Suprapubic skin (tissue), 4 donors: ENCODE data around the gene RERE. TPM values are rescaled to one million over a fixed set of nuclear protein-coding genes. Genes with fewer than 3 reads are reported as not detected.

Experiments
- DNase-seq, 2 donors: peaks; one replicate each; pipeline ENCODE4 v3.0.0-alpha.2; 2019; ENCODE audit warnings: low spot score in 2 of 2
- H3K27ac ChIP-seq: fragments of 200-600 bp; sonication (generic); one replicate; pipeline ENCODE4 v1.5.1; 2019
- H3K27me3 ChIP-seq: fragments of 200-600 bp; sonication (generic); one replicate; pipeline ENCODE4 v1.5.1; 2019
- H3K36me3 ChIP-seq: fragments of 200-600 bp; sonication (generic); one replicate; pipeline ENCODE4 v1.5.1; 2019
- H3K4me1 ChIP-seq: fragments of 200-600 bp; sonication (generic); one replicate; pipeline ENCODE4 v1.5.1; 2019
- H3K4me3 ChIP-seq: fragments of 200-600 bp; sonication (generic); one replicate; pipeline ENCODE4 v1.5.1; 2019; ENCODE audit warnings: mild to moderate bottlenecking
- H3K9me3 ChIP-seq: fragments of 200-600 bp; sonication (generic); one replicate; pipeline ENCODE4 v1.5.1; 2019
- EP300 ChIP-seq: sonication (generic); formaldehyde crosslinking; IDR thresholded peaks from one replicate; pipeline ENCODE4 v1.6.1; 2017; ENCODE audit warnings: antibody characterized with exemption
- POLR2A ChIP-seq, 2 donors: fragments of 450-650 bp; IDR thresholded peaks; one replicate each; pipeline ENCODE4 v1.6.1; 2017; ENCODE audit warnings: antibody characterized with exemption in 2 of 2, mild to moderate bottlenecking in 2 of 2, moderate library complexity in 2 of 2
- POLR2AphosphoS5 ChIP-seq, 3 donors: sonication (generic); formaldehyde crosslinking; IDR thresholded peaks; one replicate each; pipeline ENCODE4 v1.6.1; 2017; ENCODE audit warnings: antibody characterized with exemption in 3 of 3
- WGBS: methylation state at CpG from one replicate; pipeline ENCODE4 v1.1.5; 2018; 5-methylcytosine and 5-hydroxymethylcytosine counted together
- total RNA-seq, 4 donors: library from RNA; depleted of rRNA; stranded (reverse); fragments of >200 nt; gene quantifications; one replicate each; pipeline ENCODE4 v1.1.0, GENCODE V29; 2016
- TF ChIP-seq, protein P1 (sequence below), 2 donors: fragments of 200-600 bp in 1 of 2; fragments of 450-650 bp in 1 of 2; sonication (generic) in 1 of 2; IDR thresholded peaks; one replicate each; pipeline ENCODE4 v1.5.1; 2016 to 2019; ENCODE audit warnings: antibody characterized with exemption in 2 of 2, mild to moderate bottlenecking in 1 of 2, moderate library complexity in 1 of 2

The RERE gene
- total RNA-seq, 4 donors from 2014 or later: 43.4 to 113 (median 83.3) TPM

DNA sequence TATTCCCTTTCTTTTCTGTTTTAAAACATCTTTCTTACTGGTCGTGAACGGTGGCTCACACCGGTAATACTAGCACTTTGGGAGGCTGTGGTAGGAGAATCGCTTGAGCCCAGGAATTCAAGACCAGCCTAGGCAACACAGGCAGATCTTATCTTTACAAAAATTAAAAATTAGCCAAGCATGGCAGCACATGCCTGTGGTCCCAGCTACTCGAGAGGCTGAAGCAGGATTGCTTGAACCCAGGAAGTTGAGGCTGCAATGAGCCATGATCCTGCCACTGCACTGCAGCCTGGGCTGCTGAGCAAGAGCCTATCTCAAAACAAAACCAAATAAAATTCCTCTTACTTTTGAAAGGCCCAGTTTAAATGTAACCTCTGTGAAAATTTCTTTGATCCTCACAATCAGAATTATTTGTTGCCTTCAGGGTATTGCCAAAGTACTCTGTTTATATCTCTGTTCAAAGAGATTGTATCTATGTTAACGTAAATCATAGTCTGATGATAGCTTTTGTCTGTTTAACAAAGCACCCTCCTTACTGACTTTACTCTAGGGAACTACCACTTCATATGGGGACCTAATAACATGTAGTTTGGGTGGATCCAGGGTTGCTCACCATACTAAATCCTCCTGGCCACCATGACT is 71.6 kb downstream of the RERE start:
- no peaks in the 10 kb centered on the region for H3K9me3 ChIP-seq
- TF ChIP-seq POLR2A (IDR thresholded peaks at IDR 0.05) (no peak), POLR2AphosphoS5 (IDR thresholded peaks at IDR 0.05) (no peak), EP300 (no peak)
- TF ChIP-seq, protein P1, sequence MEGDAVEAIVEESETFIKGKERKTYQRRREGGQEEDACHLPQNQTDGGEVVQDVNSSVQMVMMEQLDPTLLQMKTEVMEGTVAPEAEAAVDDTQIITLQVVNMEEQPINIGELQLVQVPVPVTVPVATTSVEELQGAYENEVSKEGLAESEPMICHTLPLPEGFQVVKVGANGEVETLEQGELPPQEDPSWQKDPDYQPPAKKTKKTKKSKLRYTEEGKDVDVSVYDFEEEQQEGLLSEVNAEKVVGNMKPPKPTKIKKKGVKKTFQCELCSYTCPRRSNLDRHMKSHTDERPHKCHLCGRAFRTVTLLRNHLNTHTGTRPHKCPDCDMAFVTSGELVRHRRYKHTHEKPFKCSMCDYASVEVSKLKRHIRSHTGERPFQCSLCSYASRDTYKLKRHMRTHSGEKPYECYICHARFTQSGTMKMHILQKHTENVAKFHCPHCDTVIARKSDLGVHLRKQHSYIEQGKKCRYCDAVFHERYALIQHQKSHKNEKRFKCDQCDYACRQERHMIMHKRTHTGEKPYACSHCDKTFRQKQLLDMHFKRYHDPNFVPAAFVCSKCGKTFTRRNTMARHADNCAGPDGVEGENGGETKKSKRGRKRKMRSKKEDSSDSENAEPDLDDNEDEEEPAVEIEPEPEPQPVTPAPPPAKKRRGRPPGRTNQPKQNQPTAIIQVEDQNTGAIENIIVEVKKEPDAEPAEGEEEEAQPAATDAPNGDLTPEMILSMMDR (IDR thresholded peaks at IDR 0.05): no peak
- H3K27ac ChIP-seq: no peak overlapping the region
- H3K4me1 ChIP-seq: no peaks in the 10 kb centered on the region
- H3K4me3 ChIP-seq: no peak overlapping the region
- 59% methylated on average over 6 of the region's 6 CpGs for WGBS
- H3K36me3 ChIP-seq: no peaks in the 10 kb centered on the region
- no peak for DNase-seq
- H3K27me3 ChIP-seq: no peaks in the 10 kb centered on the region

DNA sequence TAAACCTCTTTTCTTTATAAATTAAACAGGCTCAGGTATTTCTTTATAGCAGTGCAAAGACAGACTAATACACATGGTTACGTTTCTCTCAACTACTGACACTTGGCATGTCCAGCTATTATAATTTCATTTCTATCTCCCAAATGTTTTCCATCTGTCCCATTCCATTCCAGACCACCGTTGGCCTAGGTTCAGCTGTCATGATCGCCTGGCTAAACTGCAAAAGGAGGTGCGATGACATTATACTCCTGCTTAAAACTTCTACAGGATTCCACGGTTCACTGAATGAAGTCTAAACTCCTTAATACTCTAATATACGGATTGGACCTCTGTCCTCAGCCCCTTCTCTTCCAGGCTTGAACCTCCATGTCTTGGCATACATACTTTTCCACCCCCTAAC is 72.1 kb downstream of the RERE start:
- no peak for TF ChIP-seq EP300
- TF ChIP-seq POLR2AphosphoS5 (IDR thresholded peaks at IDR 0.05): no peak
- TF ChIP-seq POLR2A (IDR thresholded peaks at IDR 0.05): no peak
- TF ChIP-seq, protein P1 (IDR thresholded peaks at IDR 0.05): no peak
- Histone ChIP-seq H3K27me3 (no peaks in the 10 kb centered on the region), H3K27ac (no peak overlapping the region), H3K4me3 (no peak overlapping the region), H3K4me1 (no peaks in the 10 kb centered on the region), H3K36me3 (no peaks in the 10 kb centered on the region), H3K9me3 (no peaks in the 10 kb centered on the region)
- WGBS: 78% methylated on average over 6 of the region's 6 CpGs
- no peak for DNase-seq

DNA sequence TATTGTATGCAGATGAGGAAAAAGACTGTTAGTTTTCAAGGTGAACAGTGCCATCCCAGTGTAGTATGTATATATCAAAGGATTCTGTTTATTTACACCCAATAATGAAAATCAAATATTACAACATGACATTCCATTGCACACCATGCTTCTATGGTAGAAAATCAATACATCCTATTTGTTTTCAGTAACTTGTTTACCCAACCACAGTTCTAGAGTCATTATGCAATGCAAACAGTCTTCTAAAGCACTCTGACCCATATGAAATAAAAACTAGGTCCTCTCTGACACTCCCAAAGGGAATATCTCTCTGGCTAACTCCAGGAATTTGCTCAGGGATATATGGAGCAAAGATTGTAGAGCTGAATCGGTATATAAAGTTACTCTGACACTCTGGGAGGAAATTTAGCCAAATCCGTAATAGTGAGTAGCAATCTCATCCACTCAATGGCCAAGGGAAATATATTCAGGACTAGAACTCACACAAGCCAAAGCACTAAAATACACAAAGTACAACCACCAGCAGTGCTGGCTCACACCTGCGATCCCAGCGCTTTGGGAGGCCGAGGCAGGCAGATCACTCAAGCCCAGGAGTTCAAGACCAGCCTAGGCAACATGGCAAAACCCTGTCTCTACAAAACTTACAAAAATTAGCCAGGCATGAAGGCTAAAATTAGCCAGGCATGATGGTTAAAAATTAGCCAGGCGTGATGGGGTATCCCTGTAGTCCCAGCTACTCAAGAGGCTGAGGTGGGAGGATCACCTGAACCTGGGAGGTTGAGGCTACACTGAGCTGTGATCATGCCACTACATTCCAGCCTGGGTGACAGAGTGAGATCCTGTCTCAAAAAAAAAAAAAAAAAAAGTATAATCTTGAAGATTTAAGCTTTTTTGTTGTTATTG is 75.2 kb downstream of the RERE start:
- Histone ChIP-seq H3K27ac (no peak overlapping the region), H3K9me3 (peaks cover 5% of the 10 kb centered on the region), H3K36me3 (no peaks in the 10 kb centered on the region), H3K27me3 (no peaks in the 10 kb centered on the region), H3K4me1 (no peaks in the 10 kb centered on the region), H3K4me3 (no peak overlapping the region)
- 92% methylated on average over 6 of the region's 6 CpGs for WGBS
- TF ChIP-seq, protein P1 (IDR thresholded peaks at IDR 0.05): no peak
- TF ChIP-seq POLR2AphosphoS5 (IDR thresholded peaks at IDR 0.05): no peak
- no peak for DNase-seq

DNA sequence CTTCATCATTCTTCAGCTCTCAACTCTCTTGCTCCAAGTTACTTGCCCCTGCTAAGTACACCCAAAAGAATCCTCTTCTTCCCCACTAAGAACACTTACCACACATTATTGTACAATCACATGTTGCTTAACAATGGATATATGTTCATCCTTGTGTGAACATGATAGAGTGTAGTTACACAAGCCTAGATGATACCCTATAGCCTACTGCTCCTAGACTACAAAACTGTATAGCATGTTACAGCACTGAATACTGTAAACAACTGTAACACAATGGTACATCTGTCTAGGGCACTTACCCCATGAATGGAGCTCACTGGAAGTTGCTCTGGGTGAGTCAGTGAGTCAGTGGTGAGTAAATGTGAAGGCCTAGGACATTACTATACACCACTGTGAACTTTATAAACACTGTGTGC is 77.4 kb downstream of the RERE start:
- Histone ChIP-seq H3K27ac (no peak overlapping the region), H3K27me3 (no peaks in the 10 kb centered on the region), H3K4me3 (no peak overlapping the region), H3K9me3 (peaks cover 5% of the 10 kb centered on the region), H3K36me3 (no peaks in the 10 kb centered on the region), H3K4me1 (no peaks in the 10 kb centered on the region)
- no peak for TF ChIP-seq EP300
- no peak for TF ChIP-seq POLR2AphosphoS5 (IDR thresholded peaks at IDR 0.05)
- TF ChIP-seq POLR2A (IDR thresholded peaks at IDR 0.05): no peak
- TF ChIP-seq, protein P1 (IDR thresholded peaks at IDR 0.05): no peak
- DNase-seq: no peak

DNA sequence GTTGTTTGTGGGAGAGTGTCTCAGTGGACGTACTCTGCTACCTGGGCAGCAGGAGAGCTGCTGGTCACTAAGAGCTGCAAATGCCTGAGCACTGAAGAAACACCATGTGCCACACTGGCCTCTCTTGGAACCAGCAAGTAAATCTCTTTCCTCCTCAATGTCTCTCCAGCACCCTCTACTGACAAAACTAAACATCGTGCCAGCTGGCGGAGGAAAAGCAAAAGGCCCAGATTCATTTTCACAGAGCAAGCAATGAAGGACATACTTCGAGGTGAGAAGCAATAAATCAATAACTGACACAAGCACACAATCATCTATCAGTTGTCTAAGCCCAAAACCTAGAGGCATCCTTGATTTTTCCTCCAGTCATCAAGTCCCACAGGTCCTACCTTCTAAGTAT is 78.1 kb downstream of the RERE start:
- no peak for TF ChIP-seq POLR2A (IDR thresholded peaks at IDR 0.05)
- no peak for TF ChIP-seq POLR2AphosphoS5 (IDR thresholded peaks at IDR 0.05)
- no peak for TF ChIP-seq EP300
- TF ChIP-seq, protein P1 (IDR thresholded peaks at IDR 0.05): no peak
- Histone ChIP-seq H3K27me3 (no peaks in the 10 kb centered on the region), H3K36me3 (no peaks in the 10 kb centered on the region), H3K4me1 (no peaks in the 10 kb centered on the region), H3K4me3 (no peak overlapping the region), H3K27ac (no peak overlapping the region), H3K9me3 (peaks cover 5% of the 10 kb centered on the region)
- WGBS: 95% methylated on average over 4 of the region's 4 CpGs
- no peak for DNase-seq
